HepG2 (cell line): ENCODE data around the gene HOXD12. TPM values are rescaled to one million over a fixed set of nuclear protein-coding genes. Genes with fewer than 3 reads are reported as not detected.

Experiments
- CBX2 ChIP-seq, 2 experiments: fragments of 200-600 bp in 1 of 2; sonication (generic); formaldehyde crosslinking in 1 of 2; IDR thresholded peaks; 2 replicates each; pipeline versions ENCODE4 v1.7.0 to v1.8.1; 2018 to 2022; ENCODE audit warnings: low read depth in 2 of 2, low read length in 1 of 2, mild to moderate bottlenecking in 1 of 2, missing genetic modification reagents in 1 of 2
- CEBPG ChIP-seq: IDR thresholded peaks from 2 replicates; pipeline ENCODE4 v1.6.1; 2016
- EHMT2 ChIP-seq: fragments of 200-600 bp; sonication (generic); IDR thresholded peaks from 2 replicates; pipeline ENCODE4 v1.7.0; 2017; ENCODE audit warnings: antibody characterized with exemption, low read depth, low read length, borderline replicate concordance
- FOXA3 ChIP-seq: IDR thresholded peaks from 2 replicates; pipeline ENCODE4 v1.6.1; 2016; ENCODE audit warnings: missing genetic modification reagents, missing compliant biosample characterization
- HOXA3 ChIP-seq: sonication (generic); formaldehyde crosslinking; IDR thresholded peaks from 2 replicates; pipeline ENCODE4 v1.5.0; 2020; ENCODE audit warnings: missing genetic modification reagents
- REPIN1 ChIP-seq: sonication (generic); formaldehyde crosslinking; IDR thresholded peaks from 2 replicates; pipeline ENCODE4 v1.8.0; 2022; ENCODE audit warnings: missing genetic modification reagents, low read depth, mild to moderate bottlenecking, borderline replicate concordance
- RORA ChIP-seq: sonication (generic); formaldehyde crosslinking; IDR thresholded peaks from 2 replicates; pipeline ENCODE4 v1.5.0; 2020; ENCODE audit warnings: mild to moderate bottlenecking, missing genetic modification reagents, moderate library complexity
- SYNCRIP ChIP-seq: fragments of 200-400 bp; formaldehyde crosslinking; IDR thresholded peaks from 2 replicates; pipeline ENCODE4 v1.6.1; 2018; ENCODE audit warnings: mild to moderate bottlenecking, low read depth, low read length; ENCODE audit not compliant: insufficient read depth
- ZMAT3 ChIP-seq: sonication (generic); formaldehyde crosslinking; conservative IDR thresholded peaks from 2 replicates; pipeline ENCODE4 v1.7.0; 2021; ENCODE audit warnings: missing genetic modification reagents
- ZNF530 ChIP-seq: sonication (generic); formaldehyde crosslinking; IDR thresholded peaks from 2 replicates; pipeline ENCODE4 v1.5.0; 2020; ENCODE audit warnings: low read depth, mild to moderate bottlenecking, missing genetic modification reagents
- ZNF75D ChIP-seq: sonication (generic); formaldehyde crosslinking; IDR thresholded peaks from 2 replicates; pipeline ENCODE4 v1.8.1; 2023; ENCODE audit warnings: missing genetic modification reagents, mild to moderate bottlenecking, borderline replicate concordance
- ZNF776 ChIP-seq: sonication (generic); formaldehyde crosslinking; IDR thresholded peaks from 2 replicates; pipeline ENCODE4 v1.4.0; 2020; ENCODE audit warnings: mild to moderate bottlenecking, missing genetic modification reagents
- polyA plus RNA-seq, 8 experiments: library from polyadenylated mRNA; depleted of rRNA in 3 of 8; stranded (reverse) in 7 of 8; unstranded in 1 of 8; fragments of >200 nt; fragmentation: Illumina TruSeq in 4 of 8; extraction: Trizol in 4 of 8; gene quantifications; 2 replicates each; pipeline versions ENCODE4 v1.2.1 to v1.2.3, GENCODE V29; 2011 to 2016; ENCODE audit warnings: low read depth in 4 of 8, missing spikeins in 1 of 8, mixed read lengths in 1 of 8; ENCODE audit not compliant: insufficient read depth in 1 of 8
- total RNA-seq, 5 experiments: library from RNA; depleted of rRNA; stranded (reverse); fragments of >200 nt; fragmentation: Illumina TruSeq; extraction: Trizol; gene quantifications; 2 replicates each; pipeline ENCODE4 v1.2.3, GENCODE V29; 2016; ENCODE audit warnings: low read depth in 1 of 5
- TF ChIP-seq, protein P1 (sequence below): sonication (generic); formaldehyde crosslinking; IDR thresholded peaks from 2 replicates; pipeline ENCODE4 v1.4.0; 2020; ENCODE audit warnings: missing genetic modification reagents, borderline replicate concordance
- TF ChIP-seq, protein P2 (sequence below): sonication (generic); formaldehyde crosslinking; IDR thresholded peaks from 2 replicates; pipeline ENCODE4 v1.5.0; 2020; ENCODE audit warnings: mild to moderate bottlenecking, missing genetic modification reagents
- TF ChIP-seq, protein P3 (sequence below): IDR thresholded peaks from 2 replicates; pipeline ENCODE4 v1.6.1; 2012; ENCODE audit warnings: inconsistent platforms
- TF ChIP-seq, protein P4 (sequence below), 2 experiments: fragments of 450-650 bp in 1 of 2; sonication (generic) in 1 of 2; formaldehyde crosslinking; IDR thresholded peaks; 2 replicates each; pipeline versions ENCODE4 v1.5.0 to v1.8.0; 2020 to 2022; ENCODE audit warnings: mild to moderate bottlenecking in 1 of 2, missing genetic modification reagents in 1 of 2
- TF ChIP-seq, protein P5 (sequence below): sonication (generic); formaldehyde crosslinking; IDR thresholded peaks from 2 replicates; pipeline ENCODE4 v1.4.0; 2020; ENCODE audit warnings: low read depth, missing genetic modification reagents
- TF ChIP-seq, protein P6 (sequence below): sonication (generic); formaldehyde crosslinking; IDR thresholded peaks from 2 replicates; pipeline ENCODE4 v1.5.0; 2020; ENCODE audit warnings: missing genetic modification reagents

The HOXD12 gene
- total and polyA plus RNA-seq, 2 of the 13 experiments (the other 11 are each of a cell fraction or from before 2014, with no cell fraction given), result not detected

DNA sequence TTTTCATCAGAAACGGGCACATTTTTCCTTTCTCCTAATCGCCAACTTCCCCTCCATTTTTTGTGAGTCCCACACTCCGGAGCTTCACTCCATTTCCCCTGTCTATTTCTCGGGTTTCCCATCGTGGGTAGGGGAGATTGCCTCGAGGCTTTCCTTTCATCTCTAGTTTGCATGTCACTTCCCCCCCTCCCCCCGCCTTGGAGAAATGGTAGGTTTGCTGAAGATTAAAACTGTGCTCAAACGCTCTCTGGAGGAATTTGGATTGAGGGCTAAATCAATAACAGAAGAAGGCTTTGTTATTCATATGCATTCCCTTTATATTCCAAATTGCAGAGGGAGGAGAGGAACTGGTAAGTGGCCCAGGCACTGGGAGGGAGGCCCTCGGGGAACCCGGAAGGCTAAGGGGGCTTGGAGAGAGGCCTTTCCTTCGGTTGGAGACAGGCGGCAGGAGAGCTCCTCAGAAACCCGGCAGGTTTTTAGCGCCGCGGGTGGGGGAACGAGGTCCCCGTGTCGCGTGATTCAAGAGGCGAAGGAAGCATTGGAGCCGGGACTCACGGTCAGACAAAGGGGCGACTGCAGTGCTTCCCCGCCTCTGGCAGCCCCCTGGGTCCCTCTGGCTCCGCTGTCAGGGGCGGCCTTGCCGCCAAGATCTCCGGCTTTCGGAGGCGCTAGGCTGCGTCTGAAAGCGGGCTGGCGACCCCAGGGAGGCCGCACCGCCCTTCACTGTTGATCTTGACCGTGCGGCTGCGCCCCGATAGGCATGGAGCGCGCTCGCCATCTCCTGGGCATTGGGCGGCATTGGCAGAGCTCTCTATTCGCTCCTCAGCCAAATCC lies 2.4 kb upstream of the HOXD12 start (continued):
- TF ChIP-seq CBX2 (IDR thresholded peaks at IDR 0.05; ENCODE audit: low read depth, low read length) (peak; percentile 97; the same call in 1 of the 2 replicates), CBX2 (CRISPR knock-in tag; IDR thresholded peaks at IDR 0.05; ENCODE audit: low read depth) (peak; percentile 84; the same call in 1 of the 2 replicates), SYNCRIP (no peak), ZNF530 (no peak), ZNF776 (CRISPR knock-in tag) (peak; percentile 83; the same call in 1 of the 2 replicates), EHMT2 (no peak), HOXA3 (CRISPR knock-in tag) (peak; percentile 65), CEBPG (no peak), RORA (no peak), ZNF75D (CRISPR knock-in tag) (no peak), REPIN1 (CRISPR knock-in tag) (peak; percentile 43; the same call in 1 of the 2 replicates), ZMAT3 (CRISPR knock-in tag) (no peak), FOXA3 (peak; percentile 57)
- TF ChIP-seq, protein P1, sequence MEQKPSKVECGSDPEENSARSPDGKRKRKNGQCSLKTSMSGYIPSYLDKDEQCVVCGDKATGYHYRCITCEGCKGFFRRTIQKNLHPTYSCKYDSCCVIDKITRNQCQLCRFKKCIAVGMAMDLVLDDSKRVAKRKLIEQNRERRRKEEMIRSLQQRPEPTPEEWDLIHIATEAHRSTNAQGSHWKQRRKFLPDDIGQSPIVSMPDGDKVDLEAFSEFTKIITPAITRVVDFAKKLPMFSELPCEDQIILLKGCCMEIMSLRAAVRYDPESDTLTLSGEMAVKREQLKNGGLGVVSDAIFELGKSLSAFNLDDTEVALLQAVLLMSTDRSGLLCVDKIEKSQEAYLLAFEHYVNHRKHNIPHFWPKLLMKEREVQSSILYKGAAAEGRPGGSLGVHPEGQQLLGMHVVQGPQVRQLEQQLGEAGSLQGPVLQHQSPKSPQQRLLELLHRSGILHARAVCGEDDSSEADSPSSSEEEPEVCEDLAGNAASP (CRISPR knock-in tag), result 0 out of 2 replicates have a peak, but pooled peaks have one; percentile 51
- TF ChIP-seq, protein P2, sequence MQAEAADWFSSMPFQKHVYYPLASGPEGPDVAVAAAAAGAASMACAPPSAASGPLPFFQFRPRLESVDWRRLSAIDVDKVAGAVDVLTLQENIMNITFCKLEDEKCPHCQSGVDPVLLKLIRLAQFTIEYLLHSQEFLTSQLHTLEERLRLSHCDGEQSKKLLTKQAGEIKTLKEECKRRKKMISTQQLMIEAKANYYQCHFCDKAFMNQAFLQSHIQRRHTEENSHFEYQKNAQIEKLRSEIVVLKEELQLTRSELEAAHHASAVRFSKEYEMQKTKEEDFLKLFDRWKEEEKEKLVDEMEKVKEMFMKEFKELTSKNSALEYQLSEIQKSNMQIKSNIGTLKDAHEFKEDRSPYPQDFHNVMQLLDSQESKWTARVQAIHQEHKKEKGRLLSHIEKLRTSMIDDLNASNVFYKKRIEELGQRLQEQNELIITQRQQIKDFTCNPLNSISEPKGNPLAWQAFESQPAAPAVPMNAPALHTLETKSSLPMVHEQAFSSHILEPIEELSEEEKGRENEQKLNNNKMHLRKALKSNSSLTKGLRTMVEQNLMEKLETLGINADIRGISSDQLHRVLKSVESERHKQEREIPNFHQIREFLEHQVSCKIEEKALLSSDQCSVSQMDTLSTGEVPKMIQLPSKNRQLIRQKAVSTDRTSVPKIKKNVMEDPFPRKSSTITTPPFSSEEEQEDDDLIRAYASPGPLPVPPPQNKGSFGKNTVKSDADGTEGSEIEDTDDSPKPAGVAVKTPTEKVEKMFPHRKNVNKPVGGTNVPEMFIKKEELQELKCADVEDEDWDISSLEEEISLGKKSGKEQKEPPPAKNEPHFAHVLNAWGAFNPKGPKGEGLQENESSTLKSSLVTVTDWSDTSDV, result no peak
- TF ChIP-seq, protein P3, sequence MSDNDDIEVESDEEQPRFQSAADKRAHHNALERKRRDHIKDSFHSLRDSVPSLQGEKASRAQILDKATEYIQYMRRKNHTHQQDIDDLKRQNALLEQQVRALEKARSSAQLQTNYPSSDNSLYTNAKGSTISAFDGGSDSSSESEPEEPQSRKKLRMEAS, result peak; percentile 43; the same call in 1 of the 2 replicates
- TF ChIP-seq, protein P4, sequence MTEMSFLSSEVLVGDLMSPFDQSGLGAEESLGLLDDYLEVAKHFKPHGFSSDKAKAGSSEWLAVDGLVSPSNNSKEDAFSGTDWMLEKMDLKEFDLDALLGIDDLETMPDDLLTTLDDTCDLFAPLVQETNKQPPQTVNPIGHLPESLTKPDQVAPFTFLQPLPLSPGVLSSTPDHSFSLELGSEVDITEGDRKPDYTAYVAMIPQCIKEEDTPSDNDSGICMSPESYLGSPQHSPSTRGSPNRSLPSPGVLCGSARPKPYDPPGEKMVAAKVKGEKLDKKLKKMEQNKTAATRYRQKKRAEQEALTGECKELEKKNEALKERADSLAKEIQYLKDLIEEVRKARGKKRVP (CRISPR knock-in tag; IDR thresholded peaks at IDR 0.05), result no peak
- TF ChIP-seq, protein P5, sequence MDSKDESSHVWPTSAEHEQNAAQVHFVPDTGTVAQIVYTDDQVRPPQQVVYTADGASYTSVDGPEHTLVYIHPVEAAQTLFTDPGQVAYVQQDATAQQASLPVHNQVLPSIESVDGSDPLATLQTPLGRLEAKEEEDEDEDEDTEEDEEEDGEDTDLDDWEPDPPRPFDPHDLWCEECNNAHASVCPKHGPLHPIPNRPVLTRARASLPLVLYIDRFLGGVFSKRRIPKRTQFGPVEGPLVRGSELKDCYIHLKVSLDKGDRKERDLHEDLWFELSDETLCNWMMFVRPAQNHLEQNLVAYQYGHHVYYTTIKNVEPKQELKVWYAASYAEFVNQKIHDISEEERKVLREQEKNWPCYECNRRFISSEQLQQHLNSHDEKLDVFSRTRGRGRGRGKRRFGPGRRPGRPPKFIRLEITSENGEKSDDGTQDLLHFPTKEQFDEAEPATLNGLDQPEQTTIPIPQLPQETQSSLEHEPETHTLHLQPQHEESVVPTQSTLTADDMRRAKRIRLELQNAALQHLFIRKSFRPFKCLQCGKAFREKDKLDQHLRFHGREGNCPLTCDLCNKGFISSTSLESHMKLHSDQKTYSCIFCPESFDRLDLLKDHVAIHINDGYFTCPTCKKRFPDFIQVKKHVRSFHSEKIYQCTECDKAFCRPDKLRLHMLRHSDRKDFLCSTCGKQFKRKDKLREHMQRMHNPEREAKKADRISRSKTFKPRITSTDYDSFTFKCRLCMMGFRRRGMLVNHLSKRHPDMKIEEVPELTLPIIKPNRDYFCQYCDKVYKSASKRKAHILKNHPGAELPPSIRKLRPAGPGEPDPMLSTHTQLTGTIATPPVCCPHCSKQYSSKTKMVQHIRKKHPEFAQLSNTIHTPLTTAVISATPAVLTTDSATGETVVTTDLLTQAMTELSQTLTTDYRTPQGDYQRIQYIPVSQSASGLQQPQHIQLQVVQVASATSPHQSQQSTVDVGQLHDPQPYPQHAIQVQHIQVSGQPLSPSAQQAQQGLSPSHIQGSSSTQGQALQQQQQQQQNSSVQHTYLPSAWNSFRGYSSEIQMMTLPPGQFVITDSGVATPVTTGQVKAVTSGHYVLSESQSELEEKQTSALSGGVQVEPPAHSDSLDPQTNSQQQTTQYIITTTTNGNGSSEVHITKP (CRISPR knock-in tag), result no peak
- TF ChIP-seq, protein P6, sequence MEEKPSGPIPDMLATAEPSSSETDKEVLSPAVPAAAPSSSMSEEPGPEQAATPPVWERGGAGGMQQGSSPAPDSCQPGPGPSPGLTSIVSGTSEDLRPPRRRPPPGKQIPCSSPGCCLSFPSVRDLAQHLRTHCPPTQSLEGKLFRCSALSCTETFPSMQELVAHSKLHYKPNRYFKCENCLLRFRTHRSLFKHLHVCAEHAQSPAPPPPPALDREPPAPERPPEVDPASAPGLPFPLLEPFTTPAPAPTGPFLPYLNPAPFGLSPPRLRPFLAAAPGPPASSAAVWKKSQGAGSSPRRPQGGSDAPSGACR, result peak; percentile 69; the same call in 1 of the 2 replicates
